Vagina (tissue), 2 donors: ENCODE results near the gene TAF4B.

Source experiments
- POLR2A ChIP-seq, 2 donors: fragments of 450-650 bp; IDR thresholded peaks; one replicate each; pipeline ENCODE4 v1.6.1; 2017; ENCODE audit warnings: antibody characterized with exemption in 2 of 2, mild to moderate bottlenecking in 2 of 2, moderate library complexity in 2 of 2
- POLR2AphosphoS5 ChIP-seq, 2 donors: sonication (generic); formaldehyde crosslinking; IDR thresholded peaks; one replicate each; pipeline ENCODE4 v1.9.0; 2017; ENCODE audit warnings: antibody characterized with exemption in 2 of 2, mild to moderate bottlenecking in 2 of 2, low read depth in 1 of 2; ENCODE audit not compliant: insufficient read depth in 1 of 2
- TF ChIP-seq, protein P1 (sequence below), 3 experiments: fragments of 450-650 bp in 2 of 3; fragments of 200-600 bp in 1 of 3; sonication (generic) in 1 of 3; IDR thresholded peaks; one replicate each; pipeline ENCODE4 v1.5.1; 2017 to 2019; ENCODE audit warnings: antibody characterized with exemption in 3 of 3, mild to moderate bottlenecking in 2 of 3, moderate library complexity in 2 of 3

DNA sequence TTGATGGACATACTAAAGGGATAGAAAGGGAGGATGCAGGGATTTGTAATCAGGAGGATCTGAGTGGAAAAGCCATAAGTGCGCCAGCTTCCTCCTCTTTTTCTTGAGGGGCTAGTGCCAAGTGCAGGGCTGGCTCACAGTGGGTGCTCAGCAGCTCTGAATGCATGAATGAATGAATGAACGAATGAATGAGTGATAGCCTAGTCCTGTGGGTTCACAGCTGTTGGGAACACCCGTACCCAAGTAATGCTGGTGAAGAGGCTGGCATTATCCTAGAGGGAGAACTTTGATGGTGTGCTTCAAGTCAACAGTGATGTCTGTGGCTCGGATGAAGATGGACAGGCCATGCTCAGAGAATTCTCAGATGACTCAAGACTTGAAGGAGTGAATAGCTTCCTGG lies 213.3 kb downstream of the TAF4B start:
- TF ChIP-seq, protein P1, sequence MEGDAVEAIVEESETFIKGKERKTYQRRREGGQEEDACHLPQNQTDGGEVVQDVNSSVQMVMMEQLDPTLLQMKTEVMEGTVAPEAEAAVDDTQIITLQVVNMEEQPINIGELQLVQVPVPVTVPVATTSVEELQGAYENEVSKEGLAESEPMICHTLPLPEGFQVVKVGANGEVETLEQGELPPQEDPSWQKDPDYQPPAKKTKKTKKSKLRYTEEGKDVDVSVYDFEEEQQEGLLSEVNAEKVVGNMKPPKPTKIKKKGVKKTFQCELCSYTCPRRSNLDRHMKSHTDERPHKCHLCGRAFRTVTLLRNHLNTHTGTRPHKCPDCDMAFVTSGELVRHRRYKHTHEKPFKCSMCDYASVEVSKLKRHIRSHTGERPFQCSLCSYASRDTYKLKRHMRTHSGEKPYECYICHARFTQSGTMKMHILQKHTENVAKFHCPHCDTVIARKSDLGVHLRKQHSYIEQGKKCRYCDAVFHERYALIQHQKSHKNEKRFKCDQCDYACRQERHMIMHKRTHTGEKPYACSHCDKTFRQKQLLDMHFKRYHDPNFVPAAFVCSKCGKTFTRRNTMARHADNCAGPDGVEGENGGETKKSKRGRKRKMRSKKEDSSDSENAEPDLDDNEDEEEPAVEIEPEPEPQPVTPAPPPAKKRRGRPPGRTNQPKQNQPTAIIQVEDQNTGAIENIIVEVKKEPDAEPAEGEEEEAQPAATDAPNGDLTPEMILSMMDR (IDR thresholded peaks at IDR 0.05) = no peak
- TF ChIP-seq POLR2AphosphoS5 (IDR thresholded peaks at IDR 0.05; ENCODE audit: insufficient read depth in 1 of 2, low read depth in 1 of 2) (no peak), POLR2A (IDR thresholded peaks at IDR 0.05) (no peak)
